ENCODE measurements around the gene RTL10. TPM values are rescaled to one million over a fixed set of nuclear protein-coding genes. Genes with fewer than 3 reads are reported as not detected.

RTL10 gene
- total and polyA plus RNA-seq, 9 donors = 7.1 to 54.3 (median 15.3) TPM

- H3K4me3 ChIP-seq = no peak overlapping the region
- DNase-seq = no peak
- intact Hi-C loops (cut with DNase I) = loop anchor here in 1 of 4 donors (10.0 kb wide), 1 partner anchor 56 kb away; no protein-coding TSS in a partner anchor
- WGBS, 3 donors = 78 to 84% (median 84%) methylated on average over 7 of the region's 7 CpGs
- no peaks in the 10 kb centered on the region for H3K9me3 ChIP-seq
- H3K27ac ChIP-seq = no peak overlapping the region
- no peaks in the 10 kb centered on the region for H3K36me3 ChIP-seq
- TF ChIP-seq POLR2A (IDR thresholded peaks at IDR 0.05) (no peak), EP300 (IDR thresholded peaks at IDR 0.05) (no peak)
- TF ChIP-seq, protein P1, sequence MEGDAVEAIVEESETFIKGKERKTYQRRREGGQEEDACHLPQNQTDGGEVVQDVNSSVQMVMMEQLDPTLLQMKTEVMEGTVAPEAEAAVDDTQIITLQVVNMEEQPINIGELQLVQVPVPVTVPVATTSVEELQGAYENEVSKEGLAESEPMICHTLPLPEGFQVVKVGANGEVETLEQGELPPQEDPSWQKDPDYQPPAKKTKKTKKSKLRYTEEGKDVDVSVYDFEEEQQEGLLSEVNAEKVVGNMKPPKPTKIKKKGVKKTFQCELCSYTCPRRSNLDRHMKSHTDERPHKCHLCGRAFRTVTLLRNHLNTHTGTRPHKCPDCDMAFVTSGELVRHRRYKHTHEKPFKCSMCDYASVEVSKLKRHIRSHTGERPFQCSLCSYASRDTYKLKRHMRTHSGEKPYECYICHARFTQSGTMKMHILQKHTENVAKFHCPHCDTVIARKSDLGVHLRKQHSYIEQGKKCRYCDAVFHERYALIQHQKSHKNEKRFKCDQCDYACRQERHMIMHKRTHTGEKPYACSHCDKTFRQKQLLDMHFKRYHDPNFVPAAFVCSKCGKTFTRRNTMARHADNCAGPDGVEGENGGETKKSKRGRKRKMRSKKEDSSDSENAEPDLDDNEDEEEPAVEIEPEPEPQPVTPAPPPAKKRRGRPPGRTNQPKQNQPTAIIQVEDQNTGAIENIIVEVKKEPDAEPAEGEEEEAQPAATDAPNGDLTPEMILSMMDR (IDR thresholded peaks at IDR 0.05) = no peak
- peaks cover 6% of the 10 kb centered on the region for H3K4me1 ChIP-seq (ENCODE audit: insufficient read depth)
- no peaks in the 10 kb centered on the region for H3K27me3 ChIP-seq
Measured at GRCh38 chr22:19848298-19849224, 6.1 kb downstream of the RTL10 start.

DNA sequence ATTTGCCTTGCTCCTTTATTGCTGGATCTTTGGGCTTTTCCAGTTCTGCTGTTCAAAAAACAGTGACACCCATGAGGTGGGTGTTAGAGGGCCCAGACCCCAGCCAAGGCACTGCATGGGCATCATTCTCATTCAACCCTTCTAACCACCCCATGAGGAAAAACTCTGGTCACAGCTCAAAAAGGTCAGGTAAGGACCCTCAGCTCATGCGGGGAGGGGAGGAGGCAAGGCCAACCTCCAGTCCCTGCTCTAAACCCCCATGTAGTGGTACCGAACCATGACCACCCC is 7.4 kb downstream of the RTL10 start:
- WGBS, 3 donors = 93 to 99% (median 98%) methylated on average over 2 of the region's 2 CpGs
- Histone ChIP-seq H3K9me3 (no peaks in the 10 kb centered on the region), H3K36me3 (no peaks in the 10 kb centered on the region), H3K27ac (no peak overlapping the region), H3K4me1 (ENCODE audit: insufficient read depth) (no peaks in the 10 kb centered on the region), H3K4me3 (no peak overlapping the region), H3K27me3 (no peaks in the 10 kb centered on the region)
- DNase-seq = no peak
- TF ChIP-seq EP300 (IDR thresholded peaks at IDR 0.05) = no peak
- TF ChIP-seq, protein P1 (IDR thresholded peaks at IDR 0.05) = no peak
- no peak for TF ChIP-seq POLR2A (IDR thresholded peaks at IDR 0.05)
- intact Hi-C loops (cut with DNase I) = loop anchor here in 1 of 4 donors (10.0 kb wide), 1 partner anchor 58 kb away; no protein-coding TSS in a partner anchor

- no peak for TF ChIP-seq POLR2A (IDR thresholded peaks at IDR 0.05)
- TF ChIP-seq, protein P1 (IDR thresholded peaks at IDR 0.05) = no peak
- no peak for TF ChIP-seq EP300 (IDR thresholded peaks at IDR 0.05)
- Histone ChIP-seq H3K4me1 (ENCODE audit: insufficient read depth) (no peaks in the 10 kb centered on the region), H3K9me3 (no peaks in the 10 kb centered on the region), H3K4me3 (no peak overlapping the region), H3K36me3 (no peaks in the 10 kb centered on the region), H3K27ac (no peak overlapping the region), H3K27me3 (no peaks in the 10 kb centered on the region)
- intact Hi-C loops (cut with DNase I) = loop anchor here in 1 of 4 donors (10.0 kb wide), 1 partner anchor 58 kb away; no protein-coding TSS in a partner anchor
- WGBS, 3 donors = 88 to 93% (median 92%) methylated on average over 9 of the region's 9 CpGs
- no peak for DNase-seq
Measured at GRCh38 chr22:19846620-19847344, 7.9 kb downstream of the RTL10 start.

- Histone ChIP-seq H3K27me3 (no peaks in the 10 kb centered on the region), H3K9me3 (no peaks in the 10 kb centered on the region), H3K4me3 (no peak overlapping the region), H3K4me1 (ENCODE audit: insufficient read depth) (no peaks in the 10 kb centered on the region), H3K36me3 (no peaks in the 10 kb centered on the region), H3K27ac (no peak overlapping the region)
- intact Hi-C loops (cut with DNase I) = loop anchor here in 1 of 4 donors (10.0 kb wide), 1 partner anchor 60 kb away; no protein-coding TSS in a partner anchor
- WGBS, 3 donors = 64 to 69% (median 69%) methylated on average over 8 of the region's 8 CpGs
- DNase-seq = no peak
- TF ChIP-seq EP300 (IDR thresholded peaks at IDR 0.05) = no peak
- no peak for TF ChIP-seq POLR2A (IDR thresholded peaks at IDR 0.05)
Measured at GRCh38 chr22:19845054-19845722, 9.5 kb downstream of the RTL10 start.

Data from ovary (tissue), 9 donors.